HCT116 (cell line): ENCODE measurements around the gene PDHX. TPM values are rescaled to one million over a fixed set of nuclear protein-coding genes. Genes with fewer than 3 reads are reported as not detected.

ENCODE experiments used
- ATAC-seq: fragments of 200-7000 bp; cut with Tn5 transposase; 2 replicates; pipeline ENCODE4 v1.9.1; 2020; ENCODE audit warnings: mild to moderate bottlenecking, moderate library complexity
- BruUV-seq: library from RNA; stranded (reverse); fragments of 400-500 nt; replicated peaks from 2 replicates; lab custom pipeline; 2021; lab: Mats Ljungman, UMichigan
- CTCF ChIA-PET: fragments of 300-600 bp; sonication (Branson Sonifier 250); formaldehyde crosslinking; loops from one replicate; lab custom pipeline; 2021; ENCODE audit warnings: antibody characterized with exemption; lab: Charles Lee
- POLR2A ChIA-PET: fragments of 300-600, 350-600 bp; sonication (Branson Sonifier 250); formaldehyde crosslinking; loops from one replicate; lab custom pipeline; 2021; ENCODE audit warnings: antibody characterized with exemption; lab: Charles Lee
- RAD21 ChIA-PET, 2 experiments: fragments of 300-600 bp; sonication (Branson Sonifier 250); formaldehyde crosslinking; loops; one replicate each; lab custom pipeline; 2023; ENCODE audit warnings: low total read pairs in 2 of 2; ENCODE audit not compliant: uncharacterized antibody in 2 of 2, unreplicated experiment in 2 of 2, low non-redundant PET in 1 of 2; lab: Charles Lee
- DNase-seq: peaks from one replicate; pipeline ENCODE4 v3.0.0-alpha.2; 2010; ENCODE audit warnings: low read depth, low spot score
- H2AFZ ChIP-seq: fragments of 200-600 bp; shearing (Covaris generic), sonication (generic); 2 replicates; pipeline ENCODE4 v1.6.1; 2017; ENCODE audit warnings: low read depth, mixed run types, mixed read lengths, antibody characterized with exemption, low read length; ENCODE audit not compliant: poor library complexity, severe bottlenecking
- H3K27ac ChIP-seq: 2 replicates; pipeline ENCODE4 v1.5.1; 2012; ENCODE audit warnings: low read depth, low read length
- H3K27me3 ChIP-seq: fragments of 200-600 bp; sonication (generic); 2 replicates; pipeline ENCODE4 v1.6.1; 2016; ENCODE audit warnings: mixed run types, low read length, mixed read lengths; ENCODE audit not compliant: insufficient read depth
- H3K36me3 ChIP-seq, 2 experiments: fragments of 200-500 bp in 1 of 2; fragments of 200-600 bp in 1 of 2; sonication (Bioruptor generic) in 1 of 2; sonication (generic) in 1 of 2; 2 replicates each; pipeline versions ENCODE4 v1.5.1 to v1.6.1; 2014 to 2016; ENCODE audit warnings: low read length in 2 of 2, inconsistent platforms in 1 of 2, mixed read lengths in 1 of 2, mixed run types in 1 of 2; ENCODE audit not compliant: insufficient read depth in 2 of 2, control insufficient read depth in 1 of 2
- H3K4me1 ChIP-seq, 2 experiments: fragments of 200-600 bp in 1 of 2; sonication (generic) in 1 of 2; 2 replicates each; pipeline versions ENCODE4 v1.5.1 to v1.6.1; 2012 to 2017; ENCODE audit warnings: low read length in 2 of 2, inconsistent platforms in 1 of 2, mild to moderate bottlenecking in 1 of 2, mixed read lengths in 1 of 2, mixed run types in 1 of 2, moderate library complexity in 1 of 2; ENCODE audit not compliant: insufficient read depth in 2 of 2, control insufficient read depth in 1 of 2
- H3K4me2 ChIP-seq: fragments of 200-600 bp; sonication (generic); 2 replicates; pipeline ENCODE4 v1.6.1; 2017; ENCODE audit warnings: mixed run types, low read length, mixed read lengths
- H3K4me3 ChIP-seq, 2 experiments: fragments of 200-600 bp in 1 of 2; sonication (generic) in 1 of 2; replicated peaks in 1 of 2; 2 replicates each; pipeline ENCODE4 v1.5.1; 2011 to 2016; ENCODE audit warnings: low read length in 2 of 2, control low read depth in 1 of 2, low read depth in 1 of 2, mild to moderate bottlenecking in 1 of 2, mixed read lengths in 1 of 2, mixed run types in 1 of 2
- H3K79me2 ChIP-seq: fragments of 200-600 bp; sonication (generic); 2 replicates; pipeline ENCODE4 v1.6.1; 2017; ENCODE audit warnings: mild to moderate bottlenecking, mixed run types, low read length, moderate library complexity, mixed read lengths; ENCODE audit not compliant: insufficient read depth
- H3K9ac ChIP-seq: fragments of 200-600 bp; sonication (generic); 2 replicates; pipeline ENCODE4 v1.6.1; 2016; ENCODE audit warnings: low read length, mixed read lengths
- H3K9me2 ChIP-seq: fragments of 200-600 bp; sonication (generic), shearing (Covaris generic); 2 replicates; pipeline ENCODE4 v1.6.1; 2017; ENCODE audit warnings: mixed run types, mild to moderate bottlenecking, moderate library complexity; ENCODE audit not compliant: insufficient read depth
- H3K9me3 ChIP-seq, 2 experiments: fragments of 200-500 bp in 1 of 2; fragments of 200-600 bp in 1 of 2; sonication (Bioruptor generic) in 1 of 2; sonication (generic) in 1 of 2; 2 replicates each; pipeline ENCODE4 v1.6.1; 2014 to 2017; ENCODE audit warnings: low read length in 2 of 2, mixed read lengths in 2 of 2, inconsistent platforms in 1 of 2, low read depth in 1 of 2, mild to moderate bottlenecking in 1 of 2, mixed run types in 1 of 2, moderate library complexity in 1 of 2; ENCODE audit not compliant: control insufficient read depth in 1 of 2, insufficient read depth in 1 of 2
- H4K20me1 ChIP-seq: fragments of 200-600 bp; sonication (generic), shearing (Covaris generic); 2 replicates; pipeline ENCODE4 v1.6.1; 2017; ENCODE audit warnings: mixed run types, mild to moderate bottlenecking, moderate library complexity; ENCODE audit not compliant: insufficient read depth
- CBX3 ChIP-seq: IDR thresholded peaks from 2 replicates; pipeline ENCODE4 v1.6.1; 2012; ENCODE audit warnings: low read depth
- FOSL1 ChIP-seq: IDR thresholded peaks from 2 replicates; pipeline ENCODE4 v1.6.1; 2012; ENCODE audit warnings: low read depth
- POLR2A ChIP-seq: IDR thresholded peaks from 2 replicates; pipeline ENCODE4 v1.7.0; 2011; ENCODE audit warnings: borderline replicate concordance; ENCODE audit not compliant: insufficient read depth, insufficient read length; ENCODE audit errors: extremely low read depth
- POLR2AphosphoS5 ChIP-seq: IDR thresholded peaks from 2 replicates; pipeline ENCODE4 v1.6.1; 2011; ENCODE audit warnings: mild to moderate bottlenecking, low read depth, low read length, moderate library complexity
- SIN3A ChIP-seq: IDR thresholded peaks from 2 replicates; pipeline ENCODE4 v1.6.1; 2012; ENCODE audit warnings: low read depth
- ZNF274 ChIP-seq: fragments of 200-500 bp; sonication (Bioruptor generic); IDR thresholded peaks from 2 replicates; pipeline ENCODE4 v1.6.1; 2014; ENCODE audit warnings: mild to moderate bottlenecking, low read depth, low read length, inconsistent platforms
- intact Hi-C: fragments of 100-400 bp; cut with micrococcal nuclease; formaldehyde crosslinking; loops from 2 replicates; pipeline ENCODE4 v1.10.0; 2022
- total RNA-seq: library from RNA; stranded (reverse); gene quantifications from one replicate; pipeline ENCODE4 v1.2.1, GENCODE V29; 2021; ENCODE audit not compliant: unreplicated experiment
- TF ChIP-seq, protein P1 (sequence below): IDR thresholded peaks from 2 replicates; pipeline ENCODE4 v1.6.1; 2011; ENCODE audit warnings: mild to moderate bottlenecking, low read length, moderate library complexity; ENCODE audit not compliant: insufficient replicate concordance; ENCODE audit errors: extremely low read depth
- TF ChIP-seq, protein P2 (sequence below): IDR thresholded peaks from 2 replicates; pipeline ENCODE4 v1.6.1; 2012
- TF ChIP-seq, protein P3 (sequence below), 3 experiments: fragments of 200-600 bp in 1 of 3; sonication (generic) in 1 of 3; IDR thresholded peaks in 2 of 3; conservative IDR thresholded peaks in 1 of 3; 2 replicates each; pipeline ENCODE4 v1.5.1; 2012 to 2017; ENCODE audit warnings: low read depth in 2 of 3, low read length in 2 of 3, antibody characterized with exemption in 1 of 3, borderline replicate concordance in 1 of 3, control low read depth in 1 of 3, mild to moderate bottlenecking in 1 of 3, mixed read lengths in 1 of 3, mixed run types in 1 of 3, moderate library complexity in 1 of 3; ENCODE audit not compliant: insufficient read depth in 1 of 3
- TF ChIP-seq, protein P4 (sequence below): IDR thresholded peaks from 2 replicates; pipeline ENCODE4 v1.6.1; 2012; ENCODE audit warnings: low read depth

PDHX gene
- total RNA-seq, 1 experiment from 2014 or later, result 36.6 TPM

DNA sequence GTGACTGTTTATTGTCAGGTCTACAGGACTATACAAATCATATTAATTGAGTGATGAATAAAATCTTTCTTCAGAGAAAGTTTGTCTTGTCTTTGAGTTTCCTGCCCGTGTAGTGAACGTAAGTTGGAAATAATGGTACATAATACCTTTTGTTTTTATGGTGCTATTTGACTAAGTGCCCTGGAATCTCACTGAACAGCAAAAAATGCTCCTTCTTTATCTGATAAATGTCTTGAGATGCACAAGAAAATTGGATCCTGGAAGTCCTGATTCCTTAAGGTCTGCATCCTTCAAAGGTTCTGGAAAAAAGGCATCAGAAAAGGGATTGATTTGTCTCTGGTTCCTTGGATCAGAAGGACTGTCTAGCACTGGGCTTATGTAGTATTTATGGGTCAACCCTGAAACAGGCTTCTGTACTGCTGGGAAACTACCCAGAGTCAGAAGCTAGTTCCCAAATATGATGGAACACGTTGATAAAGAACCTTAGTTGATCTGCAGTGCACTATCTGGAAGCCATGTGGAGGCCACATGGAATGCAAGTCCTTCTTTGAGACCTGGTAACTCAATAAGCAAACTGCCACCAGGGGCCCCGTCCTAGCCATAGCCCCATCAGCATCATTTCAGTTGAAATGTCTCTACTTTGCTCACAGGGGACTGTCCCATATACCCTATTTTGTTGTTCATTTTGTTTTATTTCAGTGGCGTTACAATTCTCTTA lies 122.0 kb downstream of the PDHX start:
- RAD21 ChIA-PET, result no interaction called here
- TF ChIP-seq FOSL1, result no peak
- no peak for TF ChIP-seq POLR2AphosphoS5
- TF ChIP-seq ZNF274, result no peak
- TF ChIP-seq, protein P1, sequence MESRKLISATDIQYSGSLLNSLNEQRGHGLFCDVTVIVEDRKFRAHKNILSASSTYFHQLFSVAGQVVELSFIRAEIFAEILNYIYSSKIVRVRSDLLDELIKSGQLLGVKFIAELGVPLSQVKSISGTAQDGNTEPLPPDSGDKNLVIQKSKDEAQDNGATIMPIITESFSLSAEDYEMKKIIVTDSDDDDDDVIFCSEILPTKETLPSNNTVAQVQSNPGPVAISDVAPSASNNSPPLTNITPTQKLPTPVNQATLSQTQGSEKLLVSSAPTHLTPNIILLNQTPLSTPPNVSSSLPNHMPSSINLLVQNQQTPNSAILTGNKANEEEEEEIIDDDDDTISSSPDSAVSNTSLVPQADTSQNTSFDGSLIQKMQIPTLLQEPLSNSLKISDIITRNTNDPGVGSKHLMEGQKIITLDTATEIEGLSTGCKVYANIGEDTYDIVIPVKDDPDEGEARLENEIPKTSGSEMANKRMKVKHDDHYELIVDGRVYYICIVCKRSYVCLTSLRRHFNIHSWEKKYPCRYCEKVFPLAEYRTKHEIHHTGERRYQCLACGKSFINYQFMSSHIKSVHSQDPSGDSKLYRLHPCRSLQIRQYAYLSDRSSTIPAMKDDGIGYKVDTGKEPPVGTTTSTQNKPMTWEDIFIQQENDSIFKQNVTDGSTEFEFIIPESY, result no peak
- no peak for TF ChIP-seq SIN3A
- TF ChIP-seq POLR2A, result no peak
- TF ChIP-seq, protein P2, sequence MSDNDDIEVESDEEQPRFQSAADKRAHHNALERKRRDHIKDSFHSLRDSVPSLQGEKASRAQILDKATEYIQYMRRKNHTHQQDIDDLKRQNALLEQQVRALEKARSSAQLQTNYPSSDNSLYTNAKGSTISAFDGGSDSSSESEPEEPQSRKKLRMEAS, result peak; percentile 25; the same call in 1 of the 2 replicates
- no peak for TF ChIP-seq CBX3
- TF ChIP-seq, protein P3, sequence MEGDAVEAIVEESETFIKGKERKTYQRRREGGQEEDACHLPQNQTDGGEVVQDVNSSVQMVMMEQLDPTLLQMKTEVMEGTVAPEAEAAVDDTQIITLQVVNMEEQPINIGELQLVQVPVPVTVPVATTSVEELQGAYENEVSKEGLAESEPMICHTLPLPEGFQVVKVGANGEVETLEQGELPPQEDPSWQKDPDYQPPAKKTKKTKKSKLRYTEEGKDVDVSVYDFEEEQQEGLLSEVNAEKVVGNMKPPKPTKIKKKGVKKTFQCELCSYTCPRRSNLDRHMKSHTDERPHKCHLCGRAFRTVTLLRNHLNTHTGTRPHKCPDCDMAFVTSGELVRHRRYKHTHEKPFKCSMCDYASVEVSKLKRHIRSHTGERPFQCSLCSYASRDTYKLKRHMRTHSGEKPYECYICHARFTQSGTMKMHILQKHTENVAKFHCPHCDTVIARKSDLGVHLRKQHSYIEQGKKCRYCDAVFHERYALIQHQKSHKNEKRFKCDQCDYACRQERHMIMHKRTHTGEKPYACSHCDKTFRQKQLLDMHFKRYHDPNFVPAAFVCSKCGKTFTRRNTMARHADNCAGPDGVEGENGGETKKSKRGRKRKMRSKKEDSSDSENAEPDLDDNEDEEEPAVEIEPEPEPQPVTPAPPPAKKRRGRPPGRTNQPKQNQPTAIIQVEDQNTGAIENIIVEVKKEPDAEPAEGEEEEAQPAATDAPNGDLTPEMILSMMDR (IDR thresholded peaks at IDR 0.05 in 2 of 3, conservative IDR thresholded peaks at IDR 0.05 in 1 of 3; ENCODE audit: borderline replicate concordance in 1 of 3, insufficient read depth in 1 of 3, low read depth in 2 of 3, low read length in 2 of 3), result peak in 2 of 3 experiments; percentile 14 to 18; a peak in 2 of 6 replicates
- TF ChIP-seq, protein P4, sequence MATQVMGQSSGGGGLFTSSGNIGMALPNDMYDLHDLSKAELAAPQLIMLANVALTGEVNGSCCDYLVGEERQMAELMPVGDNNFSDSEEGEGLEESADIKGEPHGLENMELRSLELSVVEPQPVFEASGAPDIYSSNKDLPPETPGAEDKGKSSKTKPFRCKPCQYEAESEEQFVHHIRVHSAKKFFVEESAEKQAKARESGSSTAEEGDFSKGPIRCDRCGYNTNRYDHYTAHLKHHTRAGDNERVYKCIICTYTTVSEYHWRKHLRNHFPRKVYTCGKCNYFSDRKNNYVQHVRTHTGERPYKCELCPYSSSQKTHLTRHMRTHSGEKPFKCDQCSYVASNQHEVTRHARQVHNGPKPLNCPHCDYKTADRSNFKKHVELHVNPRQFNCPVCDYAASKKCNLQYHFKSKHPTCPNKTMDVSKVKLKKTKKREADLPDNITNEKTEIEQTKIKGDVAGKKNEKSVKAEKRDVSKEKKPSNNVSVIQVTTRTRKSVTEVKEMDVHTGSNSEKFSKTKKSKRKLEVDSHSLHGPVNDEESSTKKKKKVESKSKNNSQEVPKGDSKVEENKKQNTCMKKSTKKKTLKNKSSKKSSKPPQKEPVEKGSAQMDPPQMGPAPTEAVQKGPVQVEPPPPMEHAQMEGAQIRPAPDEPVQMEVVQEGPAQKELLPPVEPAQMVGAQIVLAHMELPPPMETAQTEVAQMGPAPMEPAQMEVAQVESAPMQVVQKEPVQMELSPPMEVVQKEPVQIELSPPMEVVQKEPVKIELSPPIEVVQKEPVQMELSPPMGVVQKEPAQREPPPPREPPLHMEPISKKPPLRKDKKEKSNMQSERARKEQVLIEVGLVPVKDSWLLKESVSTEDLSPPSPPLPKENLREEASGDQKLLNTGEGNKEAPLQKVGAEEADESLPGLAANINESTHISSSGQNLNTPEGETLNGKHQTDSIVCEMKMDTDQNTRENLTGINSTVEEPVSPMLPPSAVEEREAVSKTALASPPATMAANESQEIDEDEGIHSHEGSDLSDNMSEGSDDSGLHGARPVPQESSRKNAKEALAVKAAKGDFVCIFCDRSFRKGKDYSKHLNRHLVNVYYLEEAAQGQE, result no peak
- TF ChIP-seq, all 23 proteins: peak for 2
- Histone ChIP-seq H3K27me3 (no peaks in the 10 kb centered on the region), H3K9me2 (no peaks in the 10 kb centered on the region), H3K79me2 (no peaks in the 10 kb centered on the region), H3K36me3 (no peaks in the 10 kb centered on the region), H3K9ac (no peak overlapping the region), H3K4me1 (peaks cover 5 to 43% of the 10 kb centered on the region in 2 experiments; a peak in 2 of 4 replicates), H3K4me3 (no peak overlapping the region), H2AFZ (peak overlapping the region; percentile 29), H4K20me1 (no peaks in the 10 kb centered on the region), H3K27ac (no peak overlapping the region), H3K9me3 (no peaks in the 10 kb centered on the region), H3K4me2 (no peak overlapping the region)
- no peak for DNase-seq
- CTCF ChIA-PET, result no interaction called here
- POLR2A ChIA-PET, result no interaction called here
- no TSS peak for BruUV-seq
- intact Hi-C loops, result no loop called here
- peak; percentile 67 for ATAC-seq
